Fibroblast of upper back skin (primary cell): ENCODE data around the gene NAXE.
A peak's percentile ranks its signal among the peaks of the same experiment; 100 is the strongest.
"Not testable (repeated sequence)": the region's sequence is repeated elsewhere in the genome, so short reads cannot be mapped to it uniquely, and the experiment has no call there.

Experiments
- DNase-seq: peaks from one replicate; pipeline ENCODE4 v3.0.0-alpha.2; 2013

Gene NAXE

GRCh38 chr1:156625436-156626078 is 34.0 kb downstream of the NAXE start:
- DNase-seq: no peak

- no peak for DNase-seq
Measured at GRCh38 chr1:156626079-156626438, 34.5 kb downstream of the NAXE start.

- peak; percentile 54 for DNase-seq
Measured at GRCh38 chr1:156627313-156627880, 35.8 kb downstream of the NAXE start.

- no peak for DNase-seq
Measured at GRCh38 chr1:156629823-156630449, 38.4 kb downstream of the NAXE start.

GRCh38 chr1:156631152-156631551 is 39.6 kb downstream of the NAXE start:
- DNase-seq: not testable (repeated sequence)

- DNase-seq: no peak
Measured at GRCh38 chr1:156632355-156632754, 40.8 kb downstream of the NAXE start.

- DNase-seq: no peak
Measured at GRCh38 chr1:156638189-156638985, 46.8 kb downstream of the NAXE start.

GRCh38 chr1:156639601-156640101 is 48.1 kb downstream of the NAXE start:
- no peak for DNase-seq

- DNase-seq: no peak
Measured at GRCh38 chr1:156640842-156641706, 49.5 kb downstream of the NAXE start.

- DNase-seq: no peak
Measured at GRCh38 chr1:156641761-156642264, 50.2 kb downstream of the NAXE start, which contains the start of gene BCAN. Gene BCAN (plus strand): TSS chr1:156642117. CDS start chr1:156646055, 3,938 bp downstream.

GRCh38 chr1:156642265-156643048 is 50.9 kb downstream of the NAXE start:
- no peak for DNase-seq

GRCh38 chr1:156643049-156643777 is 51.6 kb downstream of the NAXE start:
- DNase-seq: no peak

- DNase-seq: no peak
Measured at GRCh38 chr1:156643778-156644092, 52.2 kb downstream of the NAXE start.
